Measurements from ENCODE around the gene ELOB.
"Not testable (repeated sequence)": the region's sequence is repeated elsewhere in the genome, so short reads cannot be mapped to it uniquely, and the experiment has no call there.

Gene ELOB

GRCh38 chr16:2748757-2749455, 28.2 kb downstream of the ELOB start:
- no peak for DNase-seq (ENCODE audit: low read depth)

- DNase-seq (ENCODE audit: low read depth), result no peak
Observed at GRCh38 chr16:2745961-2746360, 31.1 kb downstream of the ELOB start.

GRCh38 chr16:2745116-2745890, 31.8 kb downstream of the ELOB start:
- DNase-seq (ENCODE audit: low read depth), result no peak

- no peak for DNase-seq (ENCODE audit: low read depth)
Observed at GRCh38 chr16:2744711-2745110, 32.4 kb downstream of the ELOB start.

GRCh38 chr16:2743007-2743810, 33.9 kb downstream of the ELOB start:
- DNase-seq (ENCODE audit: low read depth), result no peak

GRCh38 chr16:2742323-2743006, 34.6 kb downstream of the ELOB start:
- no peak for DNase-seq (ENCODE audit: low read depth)

GRCh38 chr16:2741168-2741567, 35.9 kb downstream of the ELOB start:
- no peak for DNase-seq (ENCODE audit: low read depth)

GRCh38 chr16:2740476-2740875, 36.6 kb downstream of the ELOB start:
- no peak for DNase-seq (ENCODE audit: low read depth)

- DNase-seq (ENCODE audit: low read depth), result no peak
Observed at GRCh38 chr16:2739625-2740430, 37.3 kb downstream of the ELOB start.

- DNase-seq (ENCODE audit: low read depth), result no peak
Observed at GRCh38 chr16:2738615-2739014, 38.5 kb downstream of the ELOB start.

GRCh38 chr16:2737895-2738418, 39.1 kb downstream of the ELOB start:
- DNase-seq (ENCODE audit: low read depth), result no peak

- no peak for DNase-seq (ENCODE audit: low read depth)
Observed at GRCh38 chr16:2737238-2737605, 39.9 kb downstream of the ELOB start.

- DNase-seq (ENCODE audit: low read depth), result no peak
Observed at GRCh38 chr16:2736476-2737237, 40.4 kb downstream of the ELOB start.

GRCh38 chr16:2734844-2735515, 42.1 kb downstream of the ELOB start:
- no peak for DNase-seq (ENCODE audit: low read depth)

GRCh38 chr16:2728034-2728433, 49.0 kb downstream of the ELOB start:
- no peak for DNase-seq (ENCODE audit: low read depth)

GRCh38 chr16:2726923-2727322, 50.2 kb downstream of the ELOB start:
- no peak for DNase-seq (ENCODE audit: low read depth)

- DNase-seq (ENCODE audit: low read depth), result no peak
Observed at GRCh38 chr16:2724816-2725348, 52.2 kb downstream of the ELOB start.

GRCh38 chr16:2724088-2724676, 52.9 kb downstream of the ELOB start:
- DNase-seq (ENCODE audit: low read depth), result no peak

GRCh38 chr16:2721634-2722173, 55.4 kb downstream of the ELOB start:
- not testable (repeated sequence) for DNase-seq (ENCODE audit: low read depth)

Data from stimulated activated CD8-positive, alpha-beta memory T cell treated with anti-CD3 and anti-CD28 coated beads, Interleukin-12 subunit alpha, Interleukin-12 subunit beta, amount 100 ng/mL, for 4 hours (primary cell).